Spinal cord (tissue), 10 donors: ENCODE data around the gene SUSD6. TPM values are rescaled to one million over a fixed set of nuclear protein-coding genes. Genes with fewer than 3 reads are reported as not detected.

Source experiments
- DNase-seq, 6 donors: peaks; one replicate each; pipeline versions ENCODE4 v3.0.0 to v3.0.0-alpha.2; 2013 to 2015; ENCODE audit warnings: low spot score in 6 of 6, low read depth in 4 of 6
- H3K27ac ChIP-seq: one replicate; pipeline ENCODE4 v1.5.1; 2013; ENCODE audit warnings: low read depth, low read length, control low read depth
- H3K27me3 ChIP-seq: one replicate; pipeline ENCODE4 v1.6.1; 2013; ENCODE audit warnings: low read length; ENCODE audit not compliant: control insufficient read depth, insufficient read depth
- H3K36me3 ChIP-seq: one replicate; pipeline ENCODE4 v1.6.1; 2013; ENCODE audit warnings: low read length; ENCODE audit not compliant: control insufficient read depth, insufficient read depth
- H3K4me1 ChIP-seq: one replicate; pipeline ENCODE4 v1.6.1; 2013; ENCODE audit warnings: low read length; ENCODE audit not compliant: control insufficient read depth, insufficient read depth
- H3K4me3 ChIP-seq: one replicate; pipeline ENCODE4 v1.5.1; 2013; ENCODE audit warnings: low read depth, low read length, control low read depth
- H3K9me3 ChIP-seq: one replicate; pipeline ENCODE4 v1.6.1; 2013; ENCODE audit warnings: low read length; ENCODE audit not compliant: control insufficient read depth, insufficient read depth
- WGBS: methylation state at CpG from one replicate; pipeline ENCODE4 v1.1.5; 2013; ENCODE audit warnings: missing lambda C conversion rate; ENCODE audit not compliant: insufficient coverage; 5-methylcytosine and 5-hydroxymethylcytosine counted together
- polyA plus RNA-seq, 2 donors: library from polyadenylated mRNA; unstranded; fragments of 120-200 nt; gene quantifications; one replicate each; pipeline ENCODE4 v1.2.1, GENCODE V29; 2013; ENCODE audit not compliant: insufficient read length in 2 of 2
- total RNA-seq, 2 donors: library from RNA; depleted of rRNA in 1 of 2; stranded (reverse); fragments of 120-200 nt in 1 of 2; fragments of >200 nt in 1 of 2; gene quantifications; one replicate each; pipeline versions ENCODE4 v1.2.3 to v1.2.4, GENCODE V29; 2013 to 2014
- donor health status: healthy.

The SUSD6 gene
- total and polyA plus RNA-seq, 4 donors, result 16.8 to 23.9 (median 19.4) TPM

DNA sequence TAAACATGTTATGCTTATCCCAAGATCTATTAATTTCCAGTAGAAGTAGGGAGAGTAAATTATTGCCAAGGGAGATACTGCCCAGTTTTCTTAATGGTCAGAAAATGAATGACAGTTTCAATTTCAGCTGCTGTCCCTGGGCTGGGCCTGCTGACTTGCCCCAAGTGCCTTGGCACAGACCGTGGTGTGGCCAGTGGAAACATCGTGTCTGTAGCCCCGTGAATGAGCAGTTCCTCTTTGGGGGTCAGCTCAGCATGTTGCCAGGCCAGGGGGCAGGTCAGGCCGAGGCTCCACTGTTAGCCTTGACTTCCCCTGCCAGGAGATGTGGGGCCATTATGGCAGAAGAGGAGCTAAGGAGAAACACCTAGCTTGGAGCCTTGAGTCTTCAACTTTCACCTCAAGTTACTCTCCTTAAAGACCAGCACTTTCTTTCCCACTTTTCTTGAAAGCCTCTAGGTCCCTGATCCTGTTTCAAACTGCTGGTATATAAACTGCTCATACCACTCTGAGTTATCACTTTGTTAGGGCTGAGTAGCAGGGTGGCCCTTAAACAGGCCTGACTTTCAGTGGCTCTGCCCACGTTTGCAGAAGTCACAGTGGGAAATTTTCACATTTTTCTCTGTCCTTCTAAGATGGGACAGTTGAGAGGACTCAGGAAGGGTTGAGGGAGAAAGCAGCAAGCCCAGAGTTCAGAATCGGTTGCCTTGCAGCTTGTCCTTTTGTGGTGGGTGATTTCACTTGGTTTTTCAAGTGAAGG is 73.2 kb downstream of the SUSD6 start:
- DNase-seq, result no peak

GRCh38 chr14:69685218-69685616 is 73.8 kb downstream of the SUSD6 start:
- peak overlapping the region; percentile 1 for H3K27ac ChIP-seq
- H3K36me3 ChIP-seq, result no peaks in the 10 kb centered on the region
- WGBS, result 47% methylated on average over 2 of the region's 3 CpGs
- H3K4me3 ChIP-seq, result no peak overlapping the region
- no peaks in the 10 kb centered on the region for H3K9me3 ChIP-seq
- DNase-seq, result no peak
- no peaks in the 10 kb centered on the region for H3K27me3 ChIP-seq
- H3K4me1 ChIP-seq, result peaks cover 28% of the 10 kb centered on the region

More for the DNA sequence above, 73.2 kb downstream of the SUSD6 start:
- H3K9me3 ChIP-seq, result no peaks in the 10 kb centered on the region
- no peaks in the 10 kb centered on the region for H3K27me3 ChIP-seq
- H3K36me3 ChIP-seq, result no peaks in the 10 kb centered on the region
- H3K4me3 ChIP-seq, result no peak overlapping the region
- 52% methylated on average over 4 of the region's 6 CpGs for WGBS
- H3K27ac ChIP-seq, result peak overlapping the region; percentile 12
- H3K4me1 ChIP-seq, result peaks cover 28% of the 10 kb centered on the region

GRCh38 chr14:69685716-69686115 is 74.3 kb downstream of the SUSD6 start:
- WGBS, result 21% methylated on average over 6 of the region's 6 CpGs
- DNase-seq, result peak in 3 of 6 donors; percentile 47 to 88 (median 74)
- no peaks in the 10 kb centered on the region for H3K9me3 ChIP-seq
- no peaks in the 10 kb centered on the region for H3K27me3 ChIP-seq
- no peak overlapping the region for H3K4me3 ChIP-seq
- H3K36me3 ChIP-seq, result no peaks in the 10 kb centered on the region
- H3K4me1 ChIP-seq, result peaks cover 28% of the 10 kb centered on the region
- H3K27ac ChIP-seq, result peak overlapping the region; percentile 1

DNA sequence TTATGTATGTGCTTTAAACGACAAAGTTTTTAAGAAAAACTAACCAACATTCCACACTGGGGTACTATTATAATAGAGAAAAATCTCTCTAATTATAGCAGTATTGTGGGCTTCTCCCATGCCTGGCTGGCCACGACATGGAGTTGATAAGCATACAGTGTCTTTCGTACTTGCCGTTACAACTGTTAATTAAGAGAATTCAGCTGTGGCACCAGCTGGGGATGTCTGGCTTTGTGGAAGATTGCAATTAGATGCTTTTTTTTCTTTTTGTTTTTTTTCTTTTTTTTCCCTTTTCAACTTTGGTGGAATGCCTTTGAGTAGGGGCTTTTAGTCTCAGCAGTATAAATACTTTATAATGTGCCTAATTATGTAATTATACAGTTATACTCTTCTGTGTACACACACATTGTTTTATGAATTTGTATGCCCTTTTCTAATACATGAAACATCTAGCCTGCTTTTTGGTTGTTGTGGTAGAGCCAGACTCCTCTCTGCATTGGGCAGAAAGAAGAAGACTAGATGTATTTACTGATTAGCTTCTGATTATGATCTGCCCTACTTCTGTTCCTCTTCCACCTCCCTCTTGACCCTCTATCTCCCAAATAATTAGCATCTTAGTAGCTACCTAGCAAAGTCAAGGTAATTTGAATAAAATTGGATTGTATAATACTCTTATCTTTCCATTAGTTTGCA is 76.4 kb downstream of the SUSD6 start:
- peak in 2 of 6 donors; percentile 86 to 89 for DNase-seq
- no CpG with 5 or more reads among the region's 4 CpGs for WGBS
- H3K27ac ChIP-seq, result peak overlapping the region; percentile 65
- H3K9me3 ChIP-seq, result no peaks in the 10 kb centered on the region
- H3K36me3 ChIP-seq, result no peaks in the 10 kb centered on the region
- H3K27me3 ChIP-seq, result no peaks in the 10 kb centered on the region
- H3K4me3 ChIP-seq, result no peak overlapping the region
- H3K4me1 ChIP-seq, result peaks cover 28% of the 10 kb centered on the region

GRCh38 chr14:69688299-69688649 is 76.9 kb downstream of the SUSD6 start:
- Histone ChIP-seq H3K27me3 (no peaks in the 10 kb centered on the region), H3K4me3 (no peak overlapping the region), H3K36me3 (no peaks in the 10 kb centered on the region), H3K9me3 (no peaks in the 10 kb centered on the region), H3K4me1 (peaks cover 30% of the 10 kb centered on the region), H3K27ac (peak overlapping the region; percentile 65)
- peak in 2 of 6 donors; percentile 39 to 65 for DNase-seq
- 43% methylated on average over 1 of the region's 1 CpG for WGBS

DNA sequence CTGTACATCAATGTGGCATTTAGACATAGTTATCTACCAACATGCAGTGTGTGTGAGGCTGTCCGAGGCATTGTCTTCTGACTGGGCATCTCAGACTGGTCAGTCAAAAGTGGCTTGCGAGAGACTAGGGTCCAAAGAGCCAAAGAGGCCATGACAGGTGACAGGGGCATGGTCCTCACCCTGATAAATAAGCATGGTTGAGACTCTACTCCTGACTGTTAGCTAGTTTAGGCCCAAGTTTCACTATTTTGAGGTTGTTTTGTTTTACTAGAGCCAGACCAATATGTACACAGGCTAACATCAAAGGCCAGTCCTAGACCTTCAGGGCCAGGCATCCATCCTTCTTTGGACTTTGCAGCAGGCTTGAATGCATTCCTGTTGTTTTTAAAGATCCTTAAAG is 78.6 kb downstream of the SUSD6 start:
- Histone ChIP-seq H3K27ac (no peak overlapping the region), H3K36me3 (no peaks in the 10 kb centered on the region), H3K9me3 (no peaks in the 10 kb centered on the region), H3K4me3 (no peak overlapping the region), H3K4me1 (peaks cover 30% of the 10 kb centered on the region), H3K27me3 (no peaks in the 10 kb centered on the region)
- 100% methylated on average over 2 of the region's 2 CpGs for WGBS
- DNase-seq, result no peak

GRCh38 chr14:69692594-69692993 is 81.2 kb downstream of the SUSD6 start:
- H3K36me3 ChIP-seq, result no peaks in the 10 kb centered on the region
- H3K27ac ChIP-seq, result peak overlapping the region; percentile 26
- WGBS, result no CpG with 5 or more reads among the region's 1 CpG
- no peaks in the 10 kb centered on the region for H3K27me3 ChIP-seq
- H3K4me3 ChIP-seq, result no peak overlapping the region
- no peaks in the 10 kb centered on the region for H3K9me3 ChIP-seq
- peaks cover 34% of the 10 kb centered on the region for H3K4me1 ChIP-seq
- no peak for DNase-seq

- WGBS, result no CpG with 5 or more reads among the region's 3 CpGs
- Histone ChIP-seq H3K36me3 (no peaks in the 10 kb centered on the region), H3K9me3 (no peaks in the 10 kb centered on the region), H3K27me3 (no peaks in the 10 kb centered on the region), H3K4me1 (peaks cover 33% of the 10 kb centered on the region), H3K4me3 (no peak overlapping the region), H3K27ac (peak overlapping the region; percentile 26)
- peak in 2 of 6 donors; percentile 58 to 80 for DNase-seq
Measured at GRCh38 chr14:69693145-69693544, 81.7 kb downstream of the SUSD6 start.

- H3K9me3 ChIP-seq, result no peaks in the 10 kb centered on the region
- H3K4me3 ChIP-seq, result no peak overlapping the region
- WGBS, result 29% methylated on average over 1 of the region's 4 CpGs
- no peak for DNase-seq
- H3K27ac ChIP-seq, result peak overlapping the region; percentile 55
- peaks cover 30% of the 10 kb centered on the region for H3K4me1 ChIP-seq
- no peaks in the 10 kb centered on the region for H3K36me3 ChIP-seq
- H3K27me3 ChIP-seq, result no peaks in the 10 kb centered on the region
Measured at GRCh38 chr14:69693801-69694729, 82.7 kb downstream of the SUSD6 start.
